Measurements from ENCODE around the gene IFTAP.
"Not testable (repeated sequence)": the region's sequence is repeated elsewhere in the genome, so short reads cannot be mapped to it uniquely, and the experiment has no call there.

The IFTAP gene

DNA sequence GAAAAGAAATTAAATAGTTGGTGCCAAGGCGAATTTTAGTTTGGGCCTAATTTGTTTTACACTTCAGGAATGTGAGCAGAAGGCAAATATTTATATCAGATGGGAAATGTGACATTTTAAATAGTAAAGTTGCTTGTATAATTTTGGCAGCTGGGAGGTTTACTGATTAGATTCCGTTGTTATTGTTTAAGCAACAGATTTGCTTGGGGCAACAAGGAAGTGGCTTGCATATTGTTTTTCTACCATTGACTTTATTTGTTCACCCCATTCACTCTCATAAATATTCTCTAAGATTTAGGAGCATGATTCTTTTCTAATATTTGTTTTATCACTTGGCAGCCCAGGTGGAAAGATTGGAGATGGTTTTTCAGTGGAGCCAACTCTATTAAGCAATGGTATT is 44.3 kb downstream of the IFTAP start:
- DNase-seq (ENCODE audit: low read depth in 2 of 2), result no peak

DNA sequence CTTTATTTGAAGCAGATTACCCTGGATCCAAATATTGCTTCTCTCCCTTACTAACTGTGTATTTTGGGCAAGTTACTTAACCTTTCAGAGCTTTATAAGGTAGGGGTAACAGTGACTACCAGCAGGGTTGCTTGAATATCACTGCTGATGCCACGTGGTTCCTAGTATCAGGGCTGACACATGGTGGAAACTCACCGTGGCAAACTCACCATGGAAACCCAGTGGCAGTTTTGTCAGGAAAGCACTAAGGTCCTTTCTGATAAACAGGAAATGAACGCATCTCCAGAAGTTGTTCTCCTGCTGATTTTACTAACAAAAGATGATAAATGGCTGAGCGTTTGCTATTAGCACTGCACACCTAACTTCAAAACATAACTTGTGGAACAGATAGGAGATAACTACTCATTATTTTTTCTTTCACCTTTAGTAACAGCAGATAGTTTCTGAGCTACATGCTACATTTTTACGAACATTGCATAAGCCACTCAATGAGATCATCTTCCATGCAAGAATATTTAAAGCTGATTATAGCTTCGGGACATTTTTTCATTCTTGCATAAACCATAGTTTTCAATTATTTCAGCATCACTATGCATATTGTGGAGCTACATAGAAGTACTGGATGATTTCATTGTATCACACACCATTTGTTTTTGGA is 63.4 kb downstream of the IFTAP start:
- no peak for DNase-seq (ENCODE audit: low read depth in 2 of 2)

DNA sequence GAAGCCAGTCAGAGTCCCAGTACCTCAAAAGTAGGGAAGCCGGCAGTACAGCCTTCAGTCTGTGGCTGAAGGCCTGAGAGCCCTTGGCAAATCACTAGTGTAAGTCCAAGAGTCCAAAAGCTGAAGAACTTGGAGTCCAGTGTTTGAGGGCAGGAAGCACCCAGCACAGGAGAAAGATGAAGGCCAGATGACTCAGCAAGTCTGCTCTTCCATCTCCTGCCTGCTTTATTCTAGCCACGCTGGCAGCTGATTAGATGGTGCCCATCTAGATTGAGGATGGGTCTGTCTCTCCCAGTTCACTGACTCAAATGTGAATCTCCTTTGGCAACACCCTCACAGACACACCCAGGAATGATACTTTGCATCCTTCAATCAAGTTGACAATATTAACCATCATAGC is 67.1 kb downstream of the IFTAP start:
- DNase-seq (ENCODE audit: low read depth in 2 of 2), result not testable (repeated sequence)

DNA sequence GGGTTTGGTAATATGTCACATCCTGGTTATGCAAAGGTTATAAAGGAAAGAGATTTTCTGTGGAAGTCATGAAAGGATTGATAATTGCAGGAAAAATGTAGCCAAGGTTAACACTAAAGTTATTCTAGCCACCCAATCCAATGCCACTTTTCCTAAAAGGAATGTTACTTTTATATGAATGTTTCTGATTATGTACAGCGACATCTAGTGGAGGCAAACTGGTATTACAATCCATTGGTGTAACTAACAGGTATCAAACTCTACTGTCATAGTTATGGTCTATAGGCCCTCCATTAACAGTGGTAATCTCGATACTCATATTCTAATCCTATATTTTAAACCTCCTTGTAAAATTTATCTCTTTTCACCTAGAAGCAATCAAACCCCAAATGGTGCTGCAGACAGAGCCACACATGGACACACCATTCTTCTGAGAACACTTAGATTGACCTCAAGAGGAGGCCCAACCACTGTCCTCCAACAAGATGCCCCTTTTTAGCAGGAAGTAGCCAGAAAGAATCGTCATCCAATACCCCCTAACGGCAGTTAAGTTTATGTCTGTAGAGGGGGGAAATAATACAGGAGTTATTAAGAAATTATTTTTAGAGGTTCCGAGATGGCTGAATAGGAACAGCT is 78.6 kb downstream of the IFTAP start:
- DNase-seq (ENCODE audit: low read depth in 2 of 2), result no peak

DNA sequence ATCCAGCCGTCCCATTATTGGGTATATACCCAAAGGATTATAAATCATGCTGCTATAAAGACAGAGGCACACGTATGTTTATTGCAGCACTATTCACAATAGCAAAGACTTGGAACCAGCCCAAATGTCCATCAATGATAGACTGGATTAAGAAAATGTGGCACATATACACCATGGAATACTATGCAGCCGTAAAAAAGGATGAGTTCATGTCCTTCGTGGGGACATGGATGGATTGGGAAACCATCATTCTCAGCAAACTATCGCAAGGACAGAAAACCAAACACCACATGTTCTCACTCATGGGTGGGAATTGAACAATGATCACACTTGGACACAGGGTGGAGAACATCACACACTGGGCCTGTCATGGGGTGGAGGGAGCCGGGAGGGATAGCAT is 85.2 kb downstream of the IFTAP start:
- DNase-seq (ENCODE audit: low read depth in 2 of 2), result not testable (repeated sequence)

DNA sequence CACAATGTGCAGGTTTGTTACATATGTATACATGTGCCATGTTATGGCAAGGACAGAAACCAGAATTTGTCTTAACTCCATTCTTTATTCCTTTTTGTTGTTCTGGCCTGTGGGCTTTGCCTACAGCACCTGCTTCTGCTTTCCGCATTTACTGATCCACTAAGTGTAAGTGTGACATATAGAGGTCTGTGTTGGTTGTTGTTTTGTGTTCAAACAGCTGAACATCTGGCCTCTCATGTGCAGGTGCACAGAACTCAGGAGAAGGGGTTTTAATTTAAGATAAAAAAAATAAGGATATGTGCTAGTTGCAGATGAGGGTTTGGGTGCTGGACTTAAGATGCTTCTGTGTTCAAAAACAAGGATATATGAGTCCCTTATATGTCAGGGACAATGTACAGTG is 89.5 kb downstream of the IFTAP start:
- no peak for DNase-seq (ENCODE audit: low read depth in 2 of 2)

DNA sequence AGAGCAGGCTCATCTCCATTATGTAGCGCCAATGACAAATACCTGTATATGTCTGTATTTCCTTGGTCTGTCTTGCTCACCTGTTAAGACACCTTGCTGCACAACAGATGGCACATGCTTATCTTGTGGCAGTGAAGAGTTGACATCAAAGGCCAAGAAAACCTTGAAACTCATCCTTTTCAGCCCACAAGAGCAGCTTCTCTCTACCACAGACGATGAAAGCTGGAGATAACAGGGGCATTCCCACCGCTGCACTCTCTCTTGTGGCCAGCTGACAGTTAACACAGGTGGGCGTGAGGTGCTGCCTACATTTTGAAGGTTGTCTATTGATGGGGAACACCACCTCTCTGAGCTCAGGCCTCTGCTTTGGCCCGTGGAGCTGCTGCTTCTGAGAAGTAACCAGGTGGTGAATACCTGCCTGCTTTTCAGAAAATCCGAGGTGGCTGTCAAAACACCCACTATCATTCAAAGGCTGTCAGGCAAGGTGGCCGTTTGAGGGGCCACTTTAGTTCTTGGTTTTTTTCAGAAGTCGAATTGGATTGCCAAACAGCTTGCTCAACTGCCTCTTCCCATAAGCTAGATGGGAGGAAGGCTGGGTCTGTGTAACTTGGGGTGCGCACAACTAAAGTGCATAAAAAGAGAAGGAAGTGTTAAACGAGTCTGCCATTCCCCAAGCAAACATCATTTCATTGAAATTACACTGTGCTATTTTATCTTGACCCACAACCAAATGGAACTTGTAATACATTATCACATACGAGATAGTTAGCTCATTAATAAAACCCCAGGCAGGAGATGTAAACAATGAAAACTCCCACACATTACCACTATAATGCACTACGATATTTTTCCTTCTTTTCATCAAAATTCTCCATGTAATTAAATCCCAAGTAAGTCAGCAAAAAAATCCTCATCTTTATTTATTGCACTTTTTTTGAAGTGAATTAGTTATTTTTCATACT is 90.8 kb downstream of the IFTAP start:
- peak in 1 of 2 donors; percentile 6 for DNase-seq (ENCODE audit: low read depth in 2 of 2)

DNA sequence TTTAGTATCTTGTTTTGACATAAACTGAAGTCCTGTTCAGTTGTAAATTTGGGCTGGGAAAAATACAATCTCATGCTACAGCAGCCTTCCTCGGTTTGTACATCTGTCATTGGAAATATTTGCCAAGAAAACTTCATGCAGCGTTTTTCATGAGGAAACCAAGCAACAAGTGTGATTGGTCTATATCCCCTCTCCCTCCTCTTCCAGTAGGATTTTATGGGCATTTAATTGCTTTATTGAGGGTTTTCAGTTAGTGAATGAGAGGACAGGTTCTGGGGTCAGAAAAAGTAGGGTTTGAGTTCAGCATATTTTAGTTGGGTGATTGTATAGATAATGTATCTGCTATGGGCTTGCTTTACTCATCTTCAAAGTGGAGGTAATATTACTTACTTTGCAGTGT is 93.8 kb downstream of the IFTAP start:
- DNase-seq (ENCODE audit: low read depth in 2 of 2), result no peak

DNA sequence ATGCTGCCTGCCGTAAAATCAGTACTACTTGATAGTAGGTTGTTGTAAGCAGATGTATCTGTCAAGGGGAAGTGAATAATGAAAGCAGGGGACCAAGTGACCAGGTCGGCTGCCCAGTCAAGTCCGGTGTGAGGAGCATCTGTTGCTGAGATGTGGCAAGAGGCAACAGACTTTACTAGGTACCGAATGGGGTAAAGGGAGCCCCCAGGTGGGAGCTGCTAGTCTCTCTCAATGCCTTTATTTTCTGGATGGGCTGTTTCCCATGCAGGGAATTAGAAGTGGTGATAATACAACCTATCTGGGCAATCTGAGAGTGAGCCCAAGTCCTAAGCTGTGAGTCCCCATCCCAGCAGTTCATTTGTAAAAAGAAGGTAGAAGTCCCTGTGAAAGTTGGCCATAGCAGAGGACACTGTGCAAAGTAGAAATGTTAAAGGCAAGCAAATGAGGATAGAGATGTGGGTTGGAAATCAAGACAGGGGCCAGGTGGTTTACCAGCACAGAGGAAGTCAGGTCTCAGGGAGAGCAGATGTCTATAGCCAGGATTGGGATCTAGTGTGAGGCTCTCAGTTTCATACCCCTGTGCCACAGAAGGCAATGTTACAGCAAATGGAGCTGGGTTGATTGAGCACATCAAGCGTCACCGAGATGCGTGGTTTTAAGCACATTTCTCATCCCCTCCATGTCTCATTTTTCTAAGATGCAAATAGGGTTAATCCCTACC is 94.4 kb downstream of the IFTAP start:
- DNase-seq (ENCODE audit: low read depth in 2 of 2), result no peak

DNA sequence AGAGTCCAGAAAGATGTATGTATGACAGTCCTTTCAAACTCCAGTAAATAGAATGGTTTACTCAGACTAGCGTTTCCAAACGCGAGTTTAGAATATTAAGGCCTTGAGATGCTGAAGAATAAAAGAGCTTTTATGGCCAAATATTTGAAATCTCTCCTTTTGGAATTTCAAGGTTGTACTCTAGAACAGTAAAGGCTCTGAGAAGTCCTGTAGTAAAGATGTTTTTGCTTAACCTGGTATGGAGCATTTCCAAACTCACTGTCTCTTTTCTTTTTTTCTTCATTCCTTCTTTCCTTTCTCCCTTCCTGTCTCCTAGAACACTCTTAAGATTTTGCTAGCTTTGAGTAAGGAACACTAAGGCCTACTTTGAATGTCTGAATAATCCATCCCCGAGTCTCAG is 95.1 kb downstream of the IFTAP start:
- no peak for DNase-seq (ENCODE audit: low read depth in 2 of 2)

DNA sequence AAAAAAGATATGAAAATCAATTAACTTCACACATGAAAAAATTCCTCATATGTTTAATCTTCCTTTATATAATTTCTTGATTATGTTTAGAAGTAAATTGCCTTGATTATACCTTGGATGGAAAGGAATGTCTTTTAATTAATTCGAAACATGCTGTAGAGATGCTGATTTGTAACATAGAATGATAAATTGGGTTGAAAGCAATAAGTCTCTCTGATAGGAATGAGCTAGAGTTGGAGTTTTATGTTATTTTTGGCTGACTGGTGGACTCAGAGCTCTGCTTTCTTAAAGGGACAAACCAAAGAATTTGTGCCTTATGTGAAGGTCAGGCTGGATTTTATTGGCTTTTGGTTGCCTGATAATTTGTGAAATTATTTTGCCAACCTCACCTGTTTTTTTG is 98.4 kb downstream of the IFTAP start:
- no peak for DNase-seq (ENCODE audit: low read depth in 2 of 2)

DNA sequence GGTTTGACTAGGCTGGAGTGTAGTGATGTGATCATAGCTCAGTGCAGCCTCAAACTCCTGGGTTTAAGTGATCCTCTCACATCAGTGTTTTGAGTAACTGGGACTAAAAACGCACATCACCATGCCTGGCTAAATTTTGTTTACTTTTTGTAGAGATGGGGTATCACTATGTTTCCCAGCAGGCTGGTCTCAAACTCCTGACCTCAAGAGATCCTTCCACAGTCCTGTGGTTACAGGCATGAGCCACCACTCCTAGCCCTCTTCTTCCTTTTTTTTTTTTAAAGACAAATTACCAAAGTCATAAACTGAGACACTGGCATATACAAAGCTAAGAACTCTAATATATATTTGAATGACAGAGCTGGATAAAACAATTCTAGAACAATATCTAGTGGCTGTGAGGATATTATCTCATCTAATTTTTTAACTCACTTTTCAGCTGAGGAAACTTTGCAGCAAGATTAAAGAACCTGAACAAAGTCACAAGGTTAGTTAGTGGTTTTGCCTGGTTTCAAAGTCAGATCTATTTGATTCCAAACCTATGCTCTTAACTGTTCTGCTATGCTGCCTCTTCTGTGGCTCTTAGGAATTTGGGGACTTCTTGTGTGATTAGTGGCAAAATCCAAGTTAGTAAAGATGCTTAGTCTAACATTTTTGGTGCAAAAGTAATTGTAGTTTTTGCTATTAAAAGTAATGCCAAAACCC is 99.0 kb downstream of the IFTAP start:
- no peak for DNase-seq (ENCODE audit: low read depth in 2 of 2)

DNA sequence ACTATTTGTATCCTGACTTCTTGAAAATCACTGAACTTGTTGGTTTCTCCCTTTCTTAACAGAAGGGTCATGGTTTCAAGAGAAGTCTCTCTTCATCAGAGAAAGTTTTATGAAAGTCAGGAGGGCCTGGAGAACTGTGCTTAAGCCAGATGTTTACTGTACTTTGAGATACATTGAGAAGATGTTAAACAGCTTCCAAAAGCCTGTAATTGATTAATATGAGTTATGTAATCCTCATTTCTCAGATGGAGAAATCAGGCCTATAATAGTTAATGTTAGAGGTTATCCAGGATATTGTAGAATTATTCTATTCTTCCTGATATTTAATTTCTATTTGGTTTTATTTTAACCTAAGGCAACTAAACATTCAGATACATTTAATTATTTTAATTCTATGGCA is 100.8 kb downstream of the IFTAP start:
- DNase-seq (ENCODE audit: low read depth in 2 of 2), result no peak

DNA sequence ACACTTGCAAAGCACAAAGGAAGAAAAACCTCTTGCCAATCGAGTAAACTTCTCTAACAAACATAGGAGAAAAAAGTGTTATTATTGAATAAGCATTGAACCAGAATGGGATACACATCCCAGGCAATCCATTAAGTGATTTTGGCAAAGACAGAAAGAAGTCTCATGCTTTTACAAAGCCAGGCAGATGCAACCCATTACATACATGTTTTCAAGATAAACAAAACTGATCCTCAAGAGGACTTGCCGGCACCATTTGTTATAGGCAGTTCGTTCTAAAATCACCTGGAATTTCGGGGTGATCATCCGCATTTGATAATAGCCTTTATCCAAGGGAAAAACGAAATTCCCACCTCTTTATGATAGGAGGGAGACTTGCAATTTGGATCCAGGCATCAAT is 101.3 kb downstream of the IFTAP start:
- no peak for DNase-seq (ENCODE audit: low read depth in 2 of 2)

DNA sequence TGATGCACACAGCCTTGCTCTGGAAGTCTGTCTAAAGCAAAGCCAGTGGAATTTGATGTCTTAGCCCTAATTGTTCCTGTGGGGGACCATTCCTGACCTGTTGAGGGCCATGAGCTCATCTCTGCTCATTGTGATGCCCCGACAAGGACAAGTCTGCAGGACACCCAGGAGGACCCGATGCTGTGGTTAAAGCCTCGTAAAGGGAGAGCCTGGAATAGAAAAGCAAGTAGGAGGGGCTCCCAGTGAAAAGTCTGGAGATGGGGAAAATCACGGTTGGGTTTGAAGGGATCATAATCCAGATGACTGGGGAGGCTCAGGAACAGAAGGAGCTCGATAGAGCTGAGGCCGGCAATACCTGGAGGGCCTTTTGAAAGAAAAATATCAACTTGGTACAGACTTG is 102.2 kb downstream of the IFTAP start:
- DNase-seq (ENCODE audit: low read depth in 2 of 2), result no peak

DNA sequence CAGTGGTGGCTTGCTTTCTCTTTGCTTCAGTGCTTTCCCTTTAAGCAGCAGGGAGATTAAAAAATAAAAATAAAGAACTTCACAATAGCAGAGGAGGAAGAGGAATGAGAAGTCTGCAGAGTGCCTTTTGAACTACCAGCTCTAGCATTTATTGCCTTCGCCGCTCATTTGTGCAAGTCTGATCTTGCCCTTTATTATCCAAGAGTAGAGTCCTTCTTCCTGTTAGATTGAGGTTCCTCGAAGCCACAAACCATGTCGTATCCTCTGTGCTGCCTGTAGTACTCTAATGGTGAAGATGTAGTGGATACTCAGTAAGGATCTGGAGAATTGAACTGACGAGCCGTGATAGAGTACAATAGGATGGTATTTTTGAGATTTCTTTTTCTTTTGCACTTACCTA is 105.0 kb downstream of the IFTAP start:
- DNase-seq (ENCODE audit: low read depth in 2 of 2), result no peak

DNA sequence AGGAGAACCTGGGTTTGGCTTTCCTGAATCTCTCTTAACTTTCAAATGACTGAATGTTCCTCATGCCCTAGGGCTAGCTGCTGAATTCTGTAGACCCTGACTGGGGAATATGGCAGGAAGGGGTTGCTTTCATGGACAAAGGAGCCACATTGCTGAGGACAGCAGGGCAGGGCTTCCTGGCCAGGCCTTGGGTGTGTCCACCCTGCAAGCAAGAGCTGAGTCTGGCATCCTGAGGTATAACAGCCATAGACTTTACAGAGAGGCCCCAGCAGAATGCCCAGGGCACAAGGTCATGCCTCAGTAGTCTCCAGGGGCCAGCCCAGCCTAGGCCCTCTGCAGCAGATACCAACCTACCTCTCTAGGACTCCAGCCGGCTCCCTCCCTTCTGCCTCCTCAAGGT is 105.9 kb downstream of the IFTAP start:
- no peak for DNase-seq (ENCODE audit: low read depth in 2 of 2)

DNA sequence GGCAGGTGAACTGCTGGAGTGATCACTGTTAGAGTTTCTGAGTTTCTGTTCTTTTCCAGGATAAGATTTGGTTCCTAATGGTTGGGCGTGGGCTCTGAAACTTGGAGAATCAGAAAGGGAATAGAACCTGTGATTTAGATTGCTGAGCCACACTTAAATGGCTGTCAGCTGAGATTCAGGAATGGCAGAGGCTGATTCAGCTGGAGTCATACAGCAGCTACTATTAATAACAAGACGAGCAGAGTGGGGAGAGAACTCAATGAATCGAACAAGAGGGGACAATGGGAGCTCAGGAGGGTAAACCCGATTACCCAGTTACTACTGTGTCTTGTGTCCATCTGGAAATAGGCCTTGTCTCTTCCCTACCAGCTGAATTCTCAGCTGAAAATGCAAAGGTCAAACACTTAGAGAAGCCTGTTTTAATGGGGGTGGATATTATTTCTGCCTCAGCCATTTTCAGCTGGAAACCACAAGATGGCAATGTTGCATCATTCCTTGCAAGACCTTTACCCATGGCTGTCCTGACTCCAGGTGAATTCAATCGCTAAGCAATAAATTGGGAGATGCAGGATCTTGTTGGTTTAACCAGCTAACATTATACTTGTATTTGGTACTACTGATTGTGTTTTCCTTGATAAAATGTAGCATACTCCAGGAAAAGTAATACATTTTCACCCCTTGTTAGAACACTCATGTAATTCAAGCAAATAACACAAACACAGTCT is 108.2 kb downstream of the IFTAP start:
- DNase-seq (ENCODE audit: low read depth in 2 of 2), result no peak

DNA sequence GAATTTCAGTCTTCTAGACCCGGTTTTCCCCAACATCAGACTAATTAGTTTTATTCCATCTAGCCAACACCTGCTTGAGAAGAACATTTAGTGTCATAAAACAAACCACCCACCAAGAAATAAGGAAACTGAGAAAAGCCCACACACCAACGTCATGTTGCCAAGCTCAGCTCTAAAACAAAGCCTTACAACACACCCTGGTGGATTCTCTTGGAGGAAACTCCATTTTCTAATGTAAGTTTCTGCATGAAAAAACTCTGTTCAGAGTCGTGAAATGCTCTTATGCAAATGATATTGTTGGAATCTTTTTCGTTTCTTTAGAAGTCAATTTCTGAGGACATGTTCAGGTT is 108.7 kb downstream of the IFTAP start:
- no peak for DNase-seq (ENCODE audit: low read depth in 2 of 2)
